GM12878 (cell line): ENCODE data around the gene DBNDD2. TPM values are rescaled to one million over a fixed set of nuclear protein-coding genes. Genes with fewer than 3 reads are reported as not detected.

ENCODE experiments used
- ATAC-seq: fragments of 200-7000 bp; cut with Tn5 transposase; 3 replicates; pipeline ENCODE4 v1.9.1; 2020; ENCODE audit warnings: mild to moderate bottlenecking, moderate library complexity
- BruUV-seq: library from RNA; stranded (reverse); fragments of 400-500 nt; replicated peaks from 2 replicates; lab custom pipeline; 2021; lab: Mats Ljungman, UMichigan
- CTCF ChIA-PET: fragments of 300-600 bp; sonication (Branson Sonifier 250); formaldehyde crosslinking; extraction: SDS; loops from one replicate; lab custom pipeline; 2021; ENCODE audit warnings: inconsistent platforms; lab: Yijun Ruan, JAX
- POLR2A ChIA-PET: fragments of 350-600 bp; formaldehyde crosslinking; extraction: SDS; loops from one replicate; lab custom pipeline; 2021; ENCODE audit warnings: inconsistent platforms; lab: Charles Lee
- RAD21 ChIA-PET: fragments of 300-600 bp; sonication (Branson Sonifier 250); formaldehyde crosslinking; loops from one replicate; lab custom pipeline; 2023; ENCODE audit warnings: antibody characterized with exemption; ENCODE audit not compliant: unreplicated experiment; lab: Charles Lee
- SMC1A ChIA-PET: fragments of 300-600 bp; sonication (Branson Sonifier 250); formaldehyde crosslinking; loops from one replicate; lab custom pipeline; 2023; ENCODE audit not compliant: unreplicated experiment, uncharacterized antibody; lab: Charles Lee
- DNase-seq: peaks from one replicate; pipeline ENCODE4 v3.0.0-alpha.2; 2011; ENCODE audit warnings: low read depth, low spot score
- FAIRE-seq: peaks from 3 replicates; lab custom pipeline; 2011; peaks lifted over from hg19 to GRCh38; lab: Jason Lieb, UNC
- H2AFZ ChIP-seq: 2 replicates; pipeline ENCODE4 v1.6.0; 2011; ENCODE audit warnings: low read depth, low read length, control low read depth; ENCODE audit not compliant: control insufficient read depth
- H3K27ac ChIP-seq: 2 replicates; pipeline ENCODE4 v1.5.1; 2011; ENCODE audit warnings: control low read depth; ENCODE audit not compliant: control insufficient read depth, insufficient read depth
- H3K27me3 ChIP-seq, 2 experiments: replicated peaks in 1 of 2; 2 replicates each; pipeline versions ENCODE4 v1.6.0 to v1.6.1; 2011; ENCODE audit warnings: low read length in 1 of 2; ENCODE audit not compliant: control insufficient read depth in 2 of 2, insufficient read depth in 2 of 2
- H3K36me3 ChIP-seq, 2 experiments: 2 replicates each; pipeline ENCODE4 v1.5.1; 2011; ENCODE audit warnings: low read length in 1 of 2; ENCODE audit not compliant: control insufficient read depth in 2 of 2, insufficient read depth in 2 of 2
- H3K4me1 ChIP-seq: 2 replicates; pipeline ENCODE4 v1.6.1; 2011; ENCODE audit warnings: mild to moderate bottlenecking, low read length, moderate library complexity, mixed read lengths; ENCODE audit not compliant: control insufficient read depth, insufficient read depth
- H3K4me2 ChIP-seq: 2 replicates; pipeline ENCODE4 v1.6.0; 2011; ENCODE audit warnings: control low read depth; ENCODE audit not compliant: control insufficient read depth, insufficient read depth
- H3K4me3 ChIP-seq: fragments of 200-600 bp; sonication (generic); 2 replicates; pipeline ENCODE4 v1.5.1; 2016
- H3K79me2 ChIP-seq: 2 replicates; pipeline ENCODE4 v1.6.0; 2011; ENCODE audit warnings: low read length; ENCODE audit not compliant: control insufficient read depth, insufficient read depth
- H3K9ac ChIP-seq: 2 replicates; pipeline ENCODE4 v1.8.0; 2011; ENCODE audit warnings: low read length, control low read depth, mixed read lengths; ENCODE audit not compliant: control insufficient read depth, insufficient read depth
- H3K9me3 ChIP-seq: replicated peaks from 3 replicates; pipeline ENCODE4 v1.5.1; 2011; ENCODE audit warnings: mild to moderate bottlenecking, low read length; ENCODE audit not compliant: control insufficient read depth, insufficient read depth
- H4K20me1 ChIP-seq: 2 replicates; pipeline ENCODE4 v1.6.0; 2011; ENCODE audit not compliant: control insufficient read depth, insufficient read depth
- FOXM1 ChIP-seq: IDR thresholded peaks from 2 replicates; pipeline ENCODE4 v1.6.1; 2012; ENCODE audit warnings: low read depth, mild to moderate bottlenecking, inconsistent platforms, low read length, moderate library complexity
- HCFC1 ChIP-seq: fragments of 150-350 bp; IDR thresholded peaks from 2 replicates; pipeline ENCODE4 v1.6.1; 2014; ENCODE audit warnings: low read length
- HDAC6 ChIP-seq: fragments of 200-600 bp; sonication (generic); IDR thresholded peaks from one replicate; pipeline ENCODE4 v1.8.0; 2017; ENCODE audit warnings: antibody characterized with exemption; ENCODE audit not compliant: unreplicated experiment
- KAT2A ChIP-seq: conservative IDR thresholded peaks from 2 replicates; pipeline ENCODE4 v1.6.1; 2011; ENCODE audit warnings: low read depth, low read length; ENCODE audit not compliant: control insufficient read depth
- KLF5 ChIP-seq: fragments of 450-650 bp; IDR thresholded peaks from 2 replicates; pipeline ENCODE4 v1.6.1; 2014; ENCODE audit warnings: mild to moderate bottlenecking; ENCODE audit not compliant: partially characterized antibody
- NR2C1 ChIP-seq: fragments of 450-650 bp; IDR thresholded peaks from 2 replicates; pipeline ENCODE4 v1.6.1; 2017; ENCODE audit warnings: antibody characterized with exemption, mild to moderate bottlenecking, moderate library complexity
- PAX5 ChIP-seq: IDR thresholded peaks from 2 replicates; pipeline ENCODE4 v1.6.1; 2011; ENCODE audit warnings: low read depth, low read length, borderline replicate concordance
- RELB ChIP-seq: fragments of 450-650 bp; IDR thresholded peaks from 2 replicates; pipeline ENCODE4 v1.6.1; 2017; ENCODE audit warnings: low read depth, mild to moderate bottlenecking, moderate library complexity
- SMAD1 ChIP-seq: fragments of 450-650 bp; IDR thresholded peaks from 2 replicates; pipeline ENCODE4 v1.6.1; 2018; ENCODE audit warnings: mild to moderate bottlenecking, low read depth; ENCODE audit not compliant: partially characterized antibody
- SPI1 ChIP-seq: IDR thresholded peaks from 2 replicates; pipeline ENCODE4 v1.6.1; 2011; ENCODE audit warnings: low read depth, mild to moderate bottlenecking, low read length, moderate library complexity, borderline replicate concordance; ENCODE audit not compliant: insufficient read depth
- SREBF1 ChIP-seq: IDR thresholded peaks from 2 replicates; pipeline ENCODE4 v1.6.1; 2012; ENCODE audit warnings: mild to moderate bottlenecking, low read length
- WRNIP1 ChIP-seq: IDR thresholded peaks from 2 replicates; pipeline ENCODE4 v1.6.1; 2011; ENCODE audit warnings: low read depth, low read length, improper control_type of control experiment, borderline replicate concordance
- ZNF207 ChIP-seq: fragments of 450-650 bp; IDR thresholded peaks from 2 replicates; pipeline ENCODE4 v1.6.1; 2014; ENCODE audit warnings: antibody characterized with exemption, mild to moderate bottlenecking, borderline replicate concordance
- ZNF592 ChIP-seq: fragments of 450-650 bp; IDR thresholded peaks from 2 replicates; pipeline ENCODE4 v1.6.1; 2017; ENCODE audit warnings: mild to moderate bottlenecking, moderate library complexity
- WGBS: methylation state at CpG from one replicate; pipeline ENCODE4 v1.1.6; 2016; ENCODE audit warnings: low lambda C conversion rate; ENCODE audit not compliant: insufficient replicate concordance, insufficient coverage; ENCODE audit errors: missing lambda C conversion rate; 5-methylcytosine and 5-hydroxymethylcytosine counted together
- in situ Hi-C: fragments of 300-500 bp; cut with MboI; formaldehyde crosslinking; loops from 9 replicates; pipeline ENCODE4 v1.14.3; 2018; ENCODE audit warnings: mixed read lengths
- intact Hi-C: fragments of 100-400 bp; cut with micrococcal nuclease; formaldehyde crosslinking; loops from one replicate; pipeline ENCODE4 v1.14.2; 2022; ENCODE audit not compliant: unreplicated experiment
- polyA plus RNA-seq, 11 experiments: library from polyadenylated mRNA; depleted of rRNA in 4 of 11; unstranded in 6 of 11; stranded (reverse) in 5 of 11; fragments of >200 nt; fragmentation: Nextera tagmentation in 4 of 11; fragmentation: Illumina TruSeq in 1 of 11; extraction: Ambion mirVana in 4 of 11; extraction: Trizol in 1 of 11; gene quantifications; 1 replicate in 1 of 11; 2 replicates in 10 of 11; pipeline versions ENCODE4 v1.2.1 to v1.2.3, GENCODE V29; 2011 to 2016; ENCODE audit warnings: inconsistent platforms in 2 of 11, missing spikeins in 2 of 11, low read depth in 1 of 11
- total RNA-seq, 4 experiments: library from RNA; depleted of rRNA in 3 of 4; stranded (reverse); fragments of >200 nt in 3 of 4; fragmentation: Illumina TruSeq in 1 of 4; extraction: Trizol in 1 of 4; gene quantifications; 2 replicates each; pipeline versions ENCODE4 v1.2.1 to v1.2.3, GENCODE V29; 2013 to 2021
- TF ChIP-seq, protein P1 (sequence below): fragments of 150-350 bp; IDR thresholded peaks from 2 replicates; pipeline ENCODE4 v1.6.1; 2014; ENCODE audit warnings: mild to moderate bottlenecking, low read depth, low read length

DBNDD2 gene
- total and polyA plus RNA-seq, 10 of the 15 experiments (the other 5 are each of a cell fraction or from before 2014, with no cell fraction given), result 0.17 to 5.7 (median 0.49) TPM; not detected in 1

DNA sequence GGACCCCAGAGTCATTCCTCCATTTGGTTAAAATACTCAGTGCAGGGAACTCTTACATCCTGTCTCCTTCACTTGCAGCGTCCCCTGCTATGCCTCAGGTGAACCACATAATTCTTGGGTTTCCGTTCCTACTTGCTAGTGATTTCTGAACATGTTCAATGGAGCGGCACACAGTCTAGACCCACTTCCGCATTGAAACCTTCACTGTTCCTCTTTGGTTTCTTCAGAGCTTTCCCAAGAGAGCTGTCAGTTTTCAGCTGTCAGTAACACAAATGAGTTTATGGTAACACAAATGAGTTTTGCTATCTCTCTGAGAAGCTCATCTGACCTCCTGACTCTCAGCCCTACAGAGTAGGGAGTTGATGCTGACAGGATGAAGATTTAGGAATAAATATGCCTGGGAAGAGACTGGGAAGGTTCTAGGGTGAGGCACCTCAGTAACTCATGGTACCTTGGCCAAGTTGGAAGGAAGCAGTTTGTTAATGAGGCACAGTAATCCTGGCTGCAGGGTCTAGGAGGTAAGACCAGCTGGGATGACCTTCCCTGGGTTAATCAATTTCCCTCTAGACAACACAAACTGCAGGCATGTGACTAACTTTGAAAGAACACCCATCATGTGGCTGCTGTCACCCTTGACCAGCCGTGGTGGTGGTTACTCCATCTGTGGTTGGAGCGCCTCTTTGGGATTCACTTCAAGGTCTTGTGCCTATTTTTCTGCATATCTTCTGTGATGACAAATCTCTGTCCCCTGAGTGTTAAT, 39.7 kb upstream of the DBNDD2 start:
- Histone ChIP-seq H3K9ac (no peak overlapping the region), H4K20me1 (no peaks in the 10 kb centered on the region; the same call in 1 of the 2 replicates), H3K27me3 (no peaks in the 10 kb centered on the region), H3K4me3 (peak overlapping the region; percentile 32; the same call in 1 of the 2 replicates), H2AFZ (no peak overlapping the region), H3K9me3 (no peaks in the 10 kb centered on the region; the same call in 2 of the 3 replicates), H3K4me2 (peak overlapping the region; percentile 56), H3K36me3 (peaks cover 6 to 7% of the 10 kb centered on the region in 2 experiments; a peak in 3 of 4 replicates), H3K27ac (peak overlapping the region; percentile 64; the same call in 1 of the 2 replicates), H3K4me1 (peaks cover 40% of the 10 kb centered on the region), H3K79me2 (peaks cover 6% of the 10 kb centered on the region)
- FAIRE-seq, result peak; percentile 99
- no TSS peak for BruUV-seq
- ChIA-PET SMC1A (interaction anchor here (1.0 to 19.8 kb wide), 17 partner anchors 9 to 194 kb away, joined by 3 to 440 read pairs (median 7); partner anchors contain the start of genes DBNDD2 and PIGT), RAD21 (interaction anchor here (0.6 to 17.6 kb wide), 17 partner anchors 9 to 403 kb away, joined by 3 to 394 read pairs (median 5); partner anchors contain the start of genes PIGT and SDC4), POLR2A (interaction anchor here (0.6 to 2.9 kb wide), 8 partner anchors 10 to 68 kb away, joined by 3 to 12 read pairs (median 4); partner anchors contain the start of genes PIGT, SDC4 and TP53TG5), CTCF (interaction anchor here (0.6 to 19.4 kb wide), 16 partner anchors 12 to 319 kb away, joined by 3 to 685 read pairs (median 4); partner anchors contain the start of genes DBNDD2 and PIGT)
- WGBS, result 1% methylated on average over 6 of the region's 6 CpGs
- intact Hi-C loops (loop anchor here (2.0 kb wide), 2 partner anchors 46 to 48 kb away; partner anchors contain the start of gene PIGT), in situ Hi-C loops (loop anchor here (5.0 to 10.0 kb wide), 2 partner anchors 49 to 746 kb away; partner anchors contain the start of genes CD40 and PIGT)
- DNase-seq, result peak; percentile 99
- ATAC-seq, result peak; percentile 89
- TF ChIP-seq RELB (peak; percentile 97), PAX5 (peak; percentile 100), HCFC1 (no peak), WRNIP1 (no peak; the same call in 1 of the 2 replicates), SMAD1 (peak; percentile 80), KAT2A (no peak), HDAC6 (no peak), SREBF1 (no peak), NR2C1 (no peak), FOXM1 (peak; percentile 96), ZNF592 (no peak), ZNF207 (peak; percentile 74; the same call in 1 of the 2 replicates), KLF5 (peak; percentile 56), SPI1 (peak; percentile 99)
- TF ChIP-seq, protein P1, sequence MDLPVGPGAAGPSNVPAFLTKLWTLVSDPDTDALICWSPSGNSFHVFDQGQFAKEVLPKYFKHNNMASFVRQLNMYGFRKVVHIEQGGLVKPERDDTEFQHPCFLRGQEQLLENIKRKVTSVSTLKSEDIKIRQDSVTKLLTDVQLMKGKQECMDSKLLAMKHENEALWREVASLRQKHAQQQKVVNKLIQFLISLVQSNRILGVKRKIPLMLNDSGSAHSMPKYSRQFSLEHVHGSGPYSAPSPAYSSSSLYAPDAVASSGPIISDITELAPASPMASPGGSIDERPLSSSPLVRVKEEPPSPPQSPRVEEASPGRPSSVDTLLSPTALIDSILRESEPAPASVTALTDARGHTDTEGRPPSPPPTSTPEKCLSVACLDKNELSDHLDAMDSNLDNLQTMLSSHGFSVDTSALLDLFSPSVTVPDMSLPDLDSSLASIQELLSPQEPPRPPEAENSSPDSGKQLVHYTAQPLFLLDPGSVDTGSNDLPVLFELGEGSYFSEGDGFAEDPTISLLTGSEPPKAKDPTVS, result no peak
